ENCODE results near the gene ZFP92. TPM values are rescaled to one million over a fixed set of nuclear protein-coding genes. Genes with fewer than 3 reads are reported as not detected.
A peak's percentile ranks its signal among the peaks of the same experiment; 100 is the strongest.

ZFP92 gene
- polyA plus RNA-seq, 5 donors = 0.78 to 1.2 (median 0.91) TPM

GRCh38 chrX:153407736-153408135, 3.5 kb upstream of the ZFP92 start:
- DNase-seq = no peak

GRCh38 chrX:153408221-153408721, 3.0 kb upstream of the ZFP92 start:
- no peak for DNase-seq

DNA sequence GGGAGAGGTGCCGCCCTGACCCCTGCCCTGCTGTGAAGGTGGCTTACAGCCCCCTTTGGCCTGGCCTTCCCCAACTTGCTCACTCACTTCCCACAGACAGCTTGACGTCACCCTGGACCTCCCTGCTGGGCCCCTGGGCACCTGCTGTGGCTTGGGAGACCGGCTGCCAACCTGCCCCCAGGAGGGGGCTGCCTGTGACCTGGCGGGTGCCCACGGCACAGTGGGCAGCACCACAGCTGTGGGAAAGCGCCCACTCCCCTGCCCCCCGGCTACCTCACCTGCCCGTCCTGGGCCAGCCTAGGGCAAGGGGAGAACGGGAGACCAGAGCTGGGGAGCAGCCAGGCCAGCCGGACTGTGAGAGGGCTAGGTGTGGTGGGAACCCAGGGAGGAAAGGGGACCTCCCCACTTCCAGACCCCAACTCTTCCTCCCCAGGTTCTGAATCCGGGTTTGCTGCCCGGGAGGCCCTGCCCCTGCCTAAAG, 2.4 kb upstream of the ZFP92 start:
- DNase-seq = no peak

- no peak for DNase-seq
Measured at GRCh38 chrX:153409414-153410101, 1.7 kb upstream of the ZFP92 start.

- DNase-seq = no peak
Measured at GRCh38 chrX:153410373-153410772, 899 bp upstream of the ZFP92 start.

DNA sequence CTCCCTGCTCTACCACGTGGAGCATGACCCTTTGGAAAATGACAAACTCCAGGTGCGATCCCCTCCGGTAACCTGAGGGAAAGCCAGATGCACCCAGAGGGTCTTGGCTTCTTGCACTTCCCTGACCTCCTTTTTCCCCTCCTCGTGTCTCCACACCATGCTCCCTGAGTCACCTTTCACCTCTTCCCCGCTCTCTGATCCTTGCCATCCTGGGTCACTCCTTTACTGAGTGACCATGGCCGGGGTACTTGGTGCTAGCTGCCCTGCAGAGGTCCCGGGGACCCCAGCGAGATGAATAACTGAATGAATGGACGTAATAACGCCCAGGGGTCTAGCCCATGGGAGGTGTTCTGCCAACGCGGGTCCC, 401 bp upstream of the ZFP92 start:
- no peak for DNase-seq

GRCh38 chrX:153411988-153412574, 809 bp downstream of the ZFP92 start:
- DNase-seq = no peak

- no peak for DNase-seq
Measured at GRCh38 chrX:153412746-153413720, 1.8 kb downstream of the ZFP92 start.

DNA sequence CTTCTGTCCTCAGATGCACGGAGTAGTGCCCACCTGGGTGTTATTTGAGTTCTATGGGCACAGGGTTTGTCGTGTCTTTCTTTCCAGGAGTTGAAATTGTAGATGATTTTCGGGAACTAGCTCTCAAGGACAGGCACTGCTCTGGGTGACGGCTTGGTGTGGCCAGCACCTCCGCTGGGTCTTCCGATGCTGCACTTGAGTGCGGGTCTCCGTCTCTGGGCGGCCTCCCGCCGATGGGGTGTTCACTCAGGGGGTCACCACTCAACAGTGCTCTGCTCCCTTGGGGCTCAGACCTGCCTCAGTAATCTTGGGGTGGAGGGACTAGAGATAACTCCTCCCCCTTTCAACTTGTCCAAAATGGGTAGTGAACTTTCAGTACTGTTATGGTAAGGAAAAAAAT, 2.5 kb downstream of the ZFP92 start:
- DNase-seq = no peak

DNA sequence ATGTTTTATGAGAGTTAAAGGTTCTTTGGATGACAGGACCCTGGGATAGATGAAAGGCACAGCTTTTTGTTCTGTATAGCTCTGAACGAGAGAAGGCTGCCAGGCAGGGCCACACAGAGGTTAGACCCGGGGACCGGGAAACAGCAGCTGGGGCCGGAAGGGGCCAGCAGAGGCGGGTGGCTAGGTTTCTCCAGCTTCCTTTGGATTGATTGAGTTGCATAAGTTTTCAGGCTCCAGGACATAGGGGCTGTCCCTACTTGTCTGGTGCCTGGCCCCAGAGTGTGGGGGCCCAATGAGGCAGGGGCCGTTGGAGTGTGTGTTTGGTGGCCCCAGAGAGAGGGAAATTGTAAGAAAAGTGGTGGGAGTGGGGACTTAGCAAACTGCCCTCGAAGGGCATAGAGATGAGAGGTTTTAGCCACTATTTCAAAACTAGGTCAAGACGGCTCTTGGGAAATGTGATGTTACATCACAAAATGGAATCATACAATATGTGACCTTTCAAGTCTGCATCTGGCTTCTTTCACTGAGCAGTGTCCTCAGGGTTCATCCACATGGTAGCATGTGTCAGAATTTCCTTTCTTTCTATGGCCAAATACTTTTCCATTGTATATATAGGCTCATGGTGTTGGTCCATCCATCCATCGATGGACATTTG, 3.7 kb downstream of the ZFP92 start:
- no peak for DNase-seq

GRCh38 chrX:153416781-153417450, 5.6 kb downstream of the ZFP92 start:
- no peak for DNase-seq

GRCh38 chrX:153417637-153418036, 6.4 kb downstream of the ZFP92 start:
- DNase-seq = no peak

DNA sequence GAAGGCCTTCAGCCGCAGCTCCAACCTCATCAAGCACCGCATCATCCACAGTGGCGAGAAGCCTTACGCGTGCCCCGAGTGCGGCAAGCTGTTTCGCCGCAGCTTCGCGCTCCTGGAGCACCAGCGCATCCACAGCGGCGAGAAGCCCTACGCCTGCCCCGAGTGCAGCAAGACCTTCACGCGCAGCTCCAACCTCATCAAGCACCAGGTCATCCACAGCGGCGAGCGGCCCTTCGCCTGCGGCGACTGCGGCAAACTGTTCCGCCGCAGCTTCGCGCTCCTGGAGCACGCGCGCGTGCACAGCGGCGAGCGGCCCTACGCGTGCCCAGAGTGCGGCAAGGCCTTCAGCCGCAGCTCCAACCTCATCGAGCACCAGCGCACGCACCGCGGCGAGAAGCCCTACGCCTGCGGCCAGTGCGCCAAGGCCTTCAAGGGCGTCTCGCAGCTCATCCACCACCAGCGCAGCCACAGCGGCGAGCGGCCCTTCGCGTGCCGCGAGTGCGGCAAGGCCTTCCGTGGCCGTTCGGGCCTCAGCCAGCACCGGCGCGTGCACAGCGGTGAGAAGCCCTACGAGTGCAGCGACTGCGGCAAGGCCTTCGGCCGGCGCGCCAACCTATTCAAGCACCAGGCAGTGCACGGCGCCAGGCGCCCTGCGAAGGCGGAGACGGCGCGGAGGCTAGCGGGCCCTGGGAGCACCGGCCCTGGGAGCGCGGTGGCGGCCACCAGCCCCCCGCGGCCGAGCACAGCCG, 9.8 kb downstream of the ZFP92 start:
- no peak for DNase-seq

GRCh38 chrX:153421856-153422255, 10.6 kb downstream of the ZFP92 start:
- DNase-seq = no peak

DNA sequence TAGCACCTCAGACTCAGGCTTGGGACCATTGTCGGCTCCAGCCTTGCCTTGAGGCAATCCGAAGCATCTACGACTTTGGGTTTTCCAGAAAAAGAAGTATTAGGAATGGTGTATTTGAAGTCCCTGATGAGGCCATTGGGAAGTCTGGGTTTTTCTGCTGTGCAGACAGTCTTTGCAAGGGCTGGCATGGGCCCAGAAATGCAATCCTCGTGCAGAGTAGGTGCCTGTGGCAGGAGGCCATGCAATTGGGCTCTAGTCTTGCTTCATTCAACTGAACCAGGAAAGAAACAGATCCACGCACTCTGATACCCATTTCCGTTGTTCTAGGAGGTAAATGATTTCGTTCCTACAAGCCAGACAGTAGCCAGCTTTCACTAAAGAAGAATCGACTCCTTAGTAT, 12.4 kb downstream of the ZFP92 start:
- DNase-seq = peak; percentile 47 to 53

GRCh38 chrX:153426204-153426603, 14.9 kb downstream of the ZFP92 start:
- DNase-seq = no peak

- no peak for DNase-seq
Measured at GRCh38 chrX:153430796-153431195, 19.5 kb downstream of the ZFP92 start.

DNA sequence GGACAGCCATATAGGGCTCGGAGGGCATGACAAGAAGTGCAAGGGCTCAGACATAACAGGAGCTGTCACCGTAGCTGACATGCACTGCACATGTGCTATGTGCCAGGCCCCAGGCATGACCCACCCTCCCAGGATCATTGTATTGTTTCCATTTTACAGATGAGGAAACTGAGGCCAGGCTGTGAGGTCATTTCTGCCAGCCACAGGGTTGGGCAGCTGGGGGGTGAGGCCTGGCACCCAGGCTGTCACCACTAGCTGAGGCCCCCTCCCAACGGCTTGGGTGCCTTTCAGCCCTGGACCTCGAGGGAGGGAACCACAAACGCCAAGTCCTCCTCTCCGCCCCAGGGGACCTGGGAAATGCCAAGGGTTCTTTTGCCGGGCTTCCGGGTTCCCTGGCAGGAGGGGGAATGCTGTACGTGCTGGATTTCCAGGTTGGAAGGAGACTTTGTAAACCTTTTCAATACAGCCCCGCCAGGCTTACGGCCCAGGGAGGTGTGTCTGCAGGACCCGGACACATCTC, 21.9 kb downstream of the ZFP92 start:
- no peak for DNase-seq

DNA sequence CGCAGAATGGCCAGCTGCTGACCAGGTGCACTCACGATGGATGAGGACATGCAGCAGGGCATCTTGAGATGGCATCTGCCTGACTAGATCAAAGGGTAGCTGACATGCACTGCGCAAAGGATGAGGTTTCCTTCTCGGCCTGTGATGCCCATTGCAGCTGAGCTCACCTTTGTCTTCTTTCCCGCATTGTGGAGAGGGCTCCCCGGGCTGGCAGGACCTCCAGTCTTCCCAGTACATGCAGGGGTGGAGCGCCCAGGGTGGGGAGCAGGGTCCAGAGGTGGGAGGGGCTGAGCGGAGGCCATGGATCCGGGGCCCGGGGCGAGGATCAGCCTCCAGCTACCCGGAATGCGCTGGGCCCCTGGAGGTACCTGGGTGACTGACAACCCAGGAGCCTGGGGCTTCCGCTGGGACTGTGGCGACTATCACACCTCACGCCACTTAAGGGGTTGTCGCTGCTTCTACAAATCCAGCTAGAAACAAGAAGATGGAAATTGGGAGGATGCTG, 22.6 kb downstream of the ZFP92 start:
- no peak for DNase-seq

DNA sequence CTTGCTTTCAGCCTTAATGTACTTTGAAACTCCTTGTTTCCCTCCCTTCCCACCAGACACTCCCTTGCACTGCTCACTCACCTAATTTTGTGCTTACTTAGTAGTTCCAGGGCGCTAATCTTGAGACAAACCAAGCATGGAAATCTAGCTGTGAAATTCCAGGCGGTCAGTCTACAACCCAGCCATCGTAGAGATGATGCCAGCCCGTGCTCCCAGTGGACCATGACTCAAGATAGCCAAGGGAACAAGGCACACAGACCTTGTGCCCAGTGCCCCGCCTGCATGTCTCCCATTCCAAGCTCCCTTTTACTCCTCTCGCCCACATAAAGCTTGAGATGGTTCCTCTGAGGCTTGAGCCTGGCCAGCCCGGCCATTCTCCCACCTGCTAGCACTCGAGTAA, 23.5 kb downstream of the ZFP92 start:
- no peak for DNase-seq
